SK-MEL-5 (cell line): ENCODE results near the gene TUBA4B. TPM values are rescaled to one million over a fixed set of nuclear protein-coding genes. Genes with fewer than 3 reads are reported as not detected.
"Not testable (repeated sequence)": the region's sequence is repeated elsewhere in the genome, so short reads cannot be mapped to it uniquely, and the experiment has no call there.

Experiments used
- DNase-seq: peaks from one replicate; pipeline ENCODE4 v3.0.0-alpha.2; 2016; ENCODE audit warnings: low read depth, low spot score
- in situ Hi-C: cut with HindIII; loops from 2 replicates; pipeline ENCODE4 v1.10.0; 2016; ENCODE audit warnings: low sequenced_read_pairs, high pct_unique_total_duplicates, low pct_unique_long_range_greater_than_20kb
- total RNA-seq: library from RNA; depleted of rRNA; stranded (reverse); fragments of >200 nt; shearing (Covaris generic); gene quantifications from 2 replicates; pipeline ENCODE4 v1.2.3, GENCODE V29; 2014

TUBA4B gene
- total RNA-seq, 1 experiment from 2014 or later = not detected

GRCh38 chr2:219243291-219243761 is 9.7 kb upstream of the TUBA4B start:
- DNase-seq = no peak
- in situ Hi-C loops = no loop called here

- in situ Hi-C loops = no loop called here
- no peak for DNase-seq
Observed at GRCh38 chr2:219244789-219245147, 8.3 kb upstream of the TUBA4B start.

GRCh38 chr2:219245148-219245898 is 7.7 kb upstream of the TUBA4B start, which contains the start of the genes GLB1L and STK16:
GLB1L (minus strand) TSS chr2:219245444; CDS start chr2:219243573, 1,871 bp downstream.
STK16 (plus strand) TSS chr2:219245479; CDS start chr2:219246000, 521 bp downstream.
- peak; percentile 89 for DNase-seq
- in situ Hi-C loops = no loop called here

DNA sequence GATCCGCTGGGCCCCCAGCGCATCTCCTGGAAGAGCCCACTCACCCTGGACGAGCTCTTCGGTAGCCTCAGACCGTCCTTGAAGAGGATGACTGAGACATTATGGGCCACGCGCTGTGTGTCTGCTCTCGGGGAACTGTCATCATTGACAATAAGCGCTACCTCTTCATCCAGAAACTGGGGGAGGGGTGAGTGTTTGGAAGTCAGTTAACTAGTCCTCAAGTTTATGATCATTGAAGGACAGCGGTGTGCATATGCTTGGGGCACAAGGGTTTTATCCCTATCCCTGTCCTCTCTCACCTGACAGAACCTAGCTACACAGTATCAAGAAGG is 7.2 kb upstream of the TUBA4B start:
- in situ Hi-C loops = no loop called here
- DNase-seq = no peak

- no peak for DNase-seq
- in situ Hi-C loops = no loop called here
Observed at GRCh38 chr2:219246559-219246958, 6.5 kb upstream of the TUBA4B start.

- no peak for DNase-seq
Observed at GRCh38 chr2:219247678-219248642, 5.1 kb upstream of the TUBA4B start.

DNA sequence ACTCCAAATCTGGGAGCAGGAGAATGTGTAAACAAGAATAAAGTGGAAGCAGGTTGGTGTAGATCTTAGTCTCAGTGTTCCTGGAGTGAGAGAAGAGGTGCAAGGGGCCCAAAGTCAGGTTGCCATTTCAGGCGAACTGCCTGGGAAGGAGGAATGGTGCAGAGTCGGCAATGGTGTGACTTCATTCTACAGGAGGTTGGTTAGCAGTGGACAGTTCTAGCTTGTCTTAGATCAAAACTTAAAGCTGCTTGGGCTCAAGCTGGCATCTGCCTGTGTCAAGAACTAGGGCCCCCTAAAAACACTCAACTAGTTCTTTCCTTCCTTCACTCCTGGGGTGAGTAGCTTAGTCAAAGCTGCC is 4.2 kb upstream of the TUBA4B start:
- DNase-seq = no peak
- in situ Hi-C loops = no loop called here

More at GRCh38 chr2:219247678-219248642, 5.1 kb upstream of the TUBA4B start:
- in situ Hi-C loops = no loop called here

- peak; percentile 49 for DNase-seq
- in situ Hi-C loops = no loop called here
Observed at GRCh38 chr2:219249203-219249980, 3.7 kb upstream of the TUBA4B start.

GRCh38 chr2:219250049-219250781 is 2.8 kb upstream of the TUBA4B start:
- DNase-seq = no peak
- in situ Hi-C loops = no loop called here

DNA sequence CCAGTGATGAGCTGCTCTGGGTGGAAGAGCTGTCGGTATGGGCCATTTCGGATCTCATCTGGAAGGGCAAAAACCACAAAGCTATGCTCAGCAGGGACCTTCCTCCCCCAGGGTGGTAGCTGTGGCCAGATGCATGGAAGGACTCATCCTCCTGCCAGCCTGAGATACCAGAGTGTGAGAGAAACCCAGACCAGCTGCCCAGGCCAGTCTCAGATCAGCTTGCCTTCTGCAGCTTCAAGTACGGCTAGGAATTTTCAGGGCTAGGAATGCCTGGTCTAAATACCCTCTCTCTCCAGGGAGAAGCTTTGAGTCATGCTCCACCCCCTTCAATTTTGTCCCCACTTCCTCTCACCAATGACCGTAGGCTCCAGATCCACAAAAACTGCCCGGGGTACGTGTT is 1.4 kb upstream of the TUBA4B start:
- no peak for DNase-seq
- in situ Hi-C loops = no loop called here

GRCh38 chr2:219252084-219252483 is 959 bp upstream of the TUBA4B start:
- in situ Hi-C loops = no loop called here
- no peak for DNase-seq

DNA sequence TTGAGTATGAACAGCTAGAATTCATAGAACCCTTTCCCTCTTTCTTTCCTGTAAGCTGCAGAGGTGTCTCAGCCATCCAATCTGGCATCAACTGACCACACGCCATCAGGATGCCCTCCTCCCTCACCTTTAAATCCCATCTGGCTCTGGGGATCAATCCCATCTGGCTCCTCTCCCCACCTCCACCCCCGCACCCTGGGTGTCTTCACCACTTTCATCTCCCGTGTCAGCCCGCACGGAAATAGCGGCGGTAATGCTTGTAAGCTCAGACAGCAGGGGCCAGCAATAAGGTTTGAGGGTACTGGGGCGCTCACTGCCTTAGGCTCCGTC is 508 bp upstream of the TUBA4B start:
- in situ Hi-C loops = no loop called here
- no peak for DNase-seq

DNA sequence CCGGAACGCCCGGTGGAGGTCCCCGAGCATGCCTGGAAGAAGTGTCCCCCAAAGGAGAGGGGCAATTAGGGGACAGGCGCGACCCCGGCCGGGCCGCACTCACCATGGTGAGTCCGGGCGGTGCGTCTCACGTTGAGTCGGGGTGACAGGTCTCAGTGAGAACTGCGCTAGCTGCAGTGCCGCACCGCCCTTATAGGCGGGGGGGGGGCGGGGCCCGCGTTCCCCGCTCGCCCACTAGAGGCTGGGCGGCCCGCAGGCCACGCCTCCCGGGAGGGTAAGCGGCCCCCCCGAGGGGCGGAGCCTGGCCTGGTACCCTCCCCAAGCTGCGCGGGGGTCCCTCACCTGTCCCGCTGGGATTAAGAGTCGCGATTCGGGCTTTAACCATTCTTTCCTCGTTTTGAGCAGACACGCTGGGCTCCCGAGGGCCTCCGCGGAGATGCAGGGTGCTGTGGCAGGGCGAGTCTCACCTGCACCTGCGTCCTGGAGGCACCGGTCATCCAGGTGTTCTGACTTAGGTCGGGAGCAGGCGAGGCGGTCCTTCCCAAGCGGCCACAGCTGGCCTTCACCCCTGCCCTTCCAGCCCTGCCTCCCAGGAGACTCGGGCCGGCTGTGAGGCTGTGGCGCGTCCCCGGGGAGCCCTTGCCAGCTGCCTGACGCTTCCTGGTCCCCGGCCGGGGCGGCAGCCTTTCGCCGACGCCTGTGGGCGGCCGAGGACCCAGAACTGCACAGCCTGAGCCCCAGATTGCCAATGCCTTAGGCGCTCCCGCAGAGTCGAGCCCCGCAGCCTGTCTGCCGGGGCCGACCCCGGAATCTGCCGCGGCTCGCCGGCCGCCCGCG is 928 bp downstream of the TUBA4B start, which contains the start of gene TUBA4A:
Gene TUBA4A (minus strand): TSS at position 166 of the 837 bp plus-strand sequence. CDS start 60 bp downstream, at position 106.
- DNase-seq = peak; percentile 51
- in situ Hi-C loops = no loop called here

DNA sequence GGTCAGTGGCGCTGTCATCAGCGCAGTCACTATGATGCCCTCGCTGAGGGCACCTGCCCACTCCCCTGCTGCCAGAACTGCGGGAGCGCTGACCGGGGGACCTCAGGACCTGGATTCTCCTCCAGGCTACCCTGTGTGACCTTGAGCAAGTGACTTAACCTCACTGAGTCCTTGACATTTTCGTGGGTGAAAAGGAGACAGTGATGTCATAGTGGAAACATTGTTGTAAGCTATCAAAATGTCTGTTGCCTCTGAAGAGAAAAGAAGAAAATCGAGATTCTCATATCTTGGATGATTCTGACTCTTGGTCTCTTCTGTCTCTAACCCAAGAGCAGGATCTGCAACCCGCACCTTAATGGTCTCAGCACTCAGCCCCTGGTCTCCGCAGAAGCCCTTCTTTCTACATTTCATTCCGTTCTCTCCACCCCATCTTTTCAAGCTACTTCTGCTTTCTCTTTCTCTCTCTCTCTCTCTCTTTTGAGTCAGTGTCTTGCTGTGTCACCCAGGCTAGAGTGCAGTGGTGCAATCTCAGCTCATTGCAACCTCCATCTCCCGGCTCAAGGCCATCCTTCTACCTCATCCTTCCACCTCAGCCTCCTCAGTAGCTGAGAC is 1.7 kb downstream of the TUBA4B start:
- in situ Hi-C loops = no loop called here
- no peak for DNase-seq

DNA sequence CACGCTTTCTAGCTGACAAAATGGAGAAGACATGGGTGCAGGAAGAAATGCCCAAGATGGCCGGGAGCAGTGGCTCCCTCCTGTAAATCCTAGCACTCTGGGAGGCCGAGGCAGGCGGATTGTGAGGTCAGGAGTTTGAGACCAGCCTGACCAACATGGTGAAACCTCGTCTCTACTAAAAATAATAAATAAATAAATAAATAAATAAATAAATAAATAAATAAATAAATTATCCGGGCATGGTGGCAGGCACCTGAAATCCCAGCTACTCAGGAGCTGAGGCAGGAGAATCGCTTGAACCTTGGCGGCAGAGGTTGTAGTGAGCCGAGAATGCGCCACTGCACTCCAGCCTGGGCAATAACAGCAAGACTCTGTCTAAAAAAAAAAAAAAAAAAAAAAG is 5.9 kb downstream of the TUBA4B start:
- in situ Hi-C loops = not testable (repeated sequence)

More for the DNA sequence above, 5.9 kb downstream of the TUBA4B start:
- DNase-seq = not testable (repeated sequence)
